HG02763 (cell line): Measurements from ENCODE around the gene FAM32A.
"Not testable (repeated sequence)": the region's sequence is repeated elsewhere in the genome, so short reads cannot be mapped to it uniquely, and the experiment has no call there.

ENCODE experiments used
- ATAC-seq: cut with Tn5 transposase; IDR thresholded peaks from one replicate; pipeline ENCODE4 v1.9.1; 2021; ENCODE audit warnings: mild to moderate bottlenecking, moderate library complexity; ENCODE audit not compliant: unreplicated experiment

Gene FAM32A

GRCh38 chr19:16161840-16162239, 23.4 kb upstream of the FAM32A start:
- no peak for ATAC-seq

- ATAC-seq = no peak
These were observed 20.9 kb upstream of the FAM32A start for GRCh38 chr19:16164222-16164890.

GRCh38 chr19:16166417-16166816, 18.8 kb upstream of the FAM32A start:
- no peak for ATAC-seq

- no peak for ATAC-seq
These were observed 18.2 kb upstream of the FAM32A start for GRCh38 chr19:16167055-16167454.

- ATAC-seq = no peak
These were observed 16.6 kb upstream of the FAM32A start for GRCh38 chr19:16168465-16169081.

GRCh38 chr19:16170134-16170533, 15.1 kb upstream of the FAM32A start:
- no peak for ATAC-seq

GRCh38 chr19:16175954-16176353, 9.3 kb upstream of the FAM32A start:
- no peak for ATAC-seq

- not testable (repeated sequence) for ATAC-seq
These were observed 6.3 kb upstream of the FAM32A start for GRCh38 chr19:16178866-16179265.

- no peak for ATAC-seq
These were observed 4.6 kb upstream of the FAM32A start for GRCh38 chr19:16180611-16181010.

- no peak for ATAC-seq
These were observed 516 bp upstream of the FAM32A start for GRCh38 chr19:16184665-16185122.

- no peak for ATAC-seq
These were observed 536 bp downstream of the FAM32A start for GRCh38 chr19:16185768-16186123.

- no peak for ATAC-seq
These were observed 3.3 kb downstream of the FAM32A start for GRCh38 chr19:16188521-16188920.

GRCh38 chr19:16190198-16190597, 5.0 kb downstream of the FAM32A start:
- no peak for ATAC-seq

- ATAC-seq = no peak
These were observed 5.5 kb downstream of the FAM32A start for GRCh38 chr19:16190736-16191135.

- ATAC-seq = no peak
These were observed 6.2 kb downstream of the FAM32A start for GRCh38 chr19:16191216-16191908.

GRCh38 chr19:16193466-16193865, 8.3 kb downstream of the FAM32A start:
- ATAC-seq = no peak

GRCh38 chr19:16197188-16197621, 12.0 kb downstream of the FAM32A start:
- no peak for ATAC-seq

- peak; percentile 88 for ATAC-seq
These were observed 12.6 kb downstream of the FAM32A start, which contains the start of gene AP1M1 for GRCh38 chr19:16197622-16198369. TSS of gene AP1M1 (plus strand) at chr19:16197911. CDS start at chr19:16198027, 116 bp downstream.

- no peak for ATAC-seq
These were observed 13.1 kb downstream of the FAM32A start for GRCh38 chr19:16198370-16198651.

GRCh38 chr19:16199275-16199932, 14.2 kb downstream of the FAM32A start:
- ATAC-seq = no peak
